ENCODE data around the gene CLRN1.

CLRN1 gene

GRCh38 chr3:150906461-150906860 is 66.1 kb downstream of the CLRN1 start:
- H3K36me3 ChIP-seq (replicated peaks; ENCODE audit: insufficient read depth, low read length): no peaks in the 10 kb centered on the region
- H4K20me1 ChIP-seq (ENCODE audit: insufficient read depth, low read length): no peaks in the 10 kb centered on the region
- no peak overlapping the region for H3K27ac ChIP-seq (ENCODE audit: low read length)
- H3K27me3 ChIP-seq (replicated peaks; ENCODE audit: insufficient read depth, low read length): no peaks in the 10 kb centered on the region
- DNase-seq: no peak
- H3F3A ChIP-seq (ENCODE audit: insufficient read depth, low read length): no peaks in the 10 kb centered on the region
- H3K79me2 ChIP-seq (ENCODE audit: low read length): no peaks in the 10 kb centered on the region
- H3K9ac ChIP-seq (ENCODE audit: low read length): no peak overlapping the region
- no peaks in the 10 kb centered on the region for H3K9me3 ChIP-seq (replicated peaks; ENCODE audit: insufficient read depth, low read length)
- no peak for TF ChIP-seq EZH2 (optimal IDR thresholded peaks at IDR 0.05; ENCODE audit: low read depth, low read length)
- no peak for TF ChIP-seq CTCF (IDR thresholded peaks at IDR 0.05; ENCODE audit: low read length)
- TF ChIP-seq EZH2phosphoT487 (IDR thresholded peaks at IDR 0.05; ENCODE audit: low read length): no peak
- no peak overlapping the region for H2AFZ ChIP-seq (ENCODE audit: low read length)
- H3K9me2 ChIP-seq (replicated peaks; ENCODE audit: insufficient read depth, low read length): no peaks in the 10 kb centered on the region
- no peak overlapping the region for H3K4me2 ChIP-seq (ENCODE audit: low read depth, low read length)
- no peak overlapping the region for H3K4me3 ChIP-seq (ENCODE audit: low read length)
- H3K4me1 ChIP-seq (ENCODE audit: low read length): no peaks in the 10 kb centered on the region

GRCh38 chr3:150905746-150906145 is 66.8 kb downstream of the CLRN1 start:
- H3K27me3 ChIP-seq (replicated peaks; ENCODE audit: insufficient read depth, low read length): no peaks in the 10 kb centered on the region
- H2AFZ ChIP-seq (ENCODE audit: low read length): no peak overlapping the region
- TF ChIP-seq CTCF (IDR thresholded peaks at IDR 0.05; ENCODE audit: low read length) (no peak), EZH2 (optimal IDR thresholded peaks at IDR 0.05; ENCODE audit: low read depth, low read length) (no peak), EZH2phosphoT487 (IDR thresholded peaks at IDR 0.05; ENCODE audit: low read length) (no peak)
- no peaks in the 10 kb centered on the region for H3K9me3 ChIP-seq (replicated peaks; ENCODE audit: insufficient read depth, low read length)
- no peaks in the 10 kb centered on the region for H3F3A ChIP-seq (ENCODE audit: insufficient read depth, low read length)
- no peak overlapping the region for H3K4me2 ChIP-seq (ENCODE audit: low read depth, low read length)
- no peaks in the 10 kb centered on the region for H3K4me1 ChIP-seq (ENCODE audit: low read length)
- no peak overlapping the region for H3K9ac ChIP-seq (ENCODE audit: low read length)
- no peaks in the 10 kb centered on the region for H3K9me2 ChIP-seq (replicated peaks; ENCODE audit: insufficient read depth, low read length)
- H3K27ac ChIP-seq (ENCODE audit: low read length): no peak overlapping the region
- no peaks in the 10 kb centered on the region for H3K79me2 ChIP-seq (ENCODE audit: low read length)
- no peaks in the 10 kb centered on the region for H3K36me3 ChIP-seq (replicated peaks; ENCODE audit: insufficient read depth, low read length)
- no peak for DNase-seq
- H3K4me3 ChIP-seq (ENCODE audit: low read length): no peak overlapping the region
- no peaks in the 10 kb centered on the region for H4K20me1 ChIP-seq (ENCODE audit: insufficient read depth, low read length)

GRCh38 chr3:150905339-150905738 is 67.2 kb downstream of the CLRN1 start, which contains the start of gene MINDY4B:
TSS of gene MINDY4B (minus strand) at chr3:150905439. CDS start at chr3:150905439, 0 bp downstream.
- Histone ChIP-seq H3K9me2 (replicated peaks; ENCODE audit: insufficient read depth, low read length) (no peaks in the 10 kb centered on the region), H3K4me2 (ENCODE audit: low read depth, low read length) (no peak within 1 kb of the TSS), H3K9me3 (replicated peaks; ENCODE audit: insufficient read depth, low read length) (no peaks in the 10 kb centered on the region), H3K9ac (ENCODE audit: low read length) (no peak within 1 kb of the TSS), H2AFZ (ENCODE audit: low read length) (no peak within 1 kb of the TSS), H3K36me3 (replicated peaks; ENCODE audit: insufficient read depth, low read length) (no peaks in the 10 kb centered on the region), H3K4me1 (ENCODE audit: low read length) (no peaks in the 10 kb centered on the region), H3K79me2 (ENCODE audit: low read length) (no peaks in the 10 kb centered on the region), H4K20me1 (ENCODE audit: insufficient read depth, low read length) (no peaks in the 10 kb centered on the region), H3K27me3 (replicated peaks; ENCODE audit: insufficient read depth, low read length) (no peaks in the 10 kb centered on the region), H3K4me3 (ENCODE audit: low read length) (no peak within 1 kb of the TSS), H3K27ac (ENCODE audit: low read length) (no peak within 1 kb of the TSS), H3F3A (ENCODE audit: insufficient read depth, low read length) (no peaks in the 10 kb centered on the region)
- TF ChIP-seq EZH2phosphoT487 (IDR thresholded peaks at IDR 0.05; ENCODE audit: low read length): no peak
- no peak for TF ChIP-seq EZH2 (optimal IDR thresholded peaks at IDR 0.05; ENCODE audit: low read depth, low read length)
- no peak for TF ChIP-seq CTCF (IDR thresholded peaks at IDR 0.05; ENCODE audit: low read length)
- no peak for DNase-seq

All from MM.1S (cell line).